Spleen (tissue), 11 donors: ENCODE measurements around the gene NDST3. TPM values are rescaled to one million over a fixed set of nuclear protein-coding genes. Genes with fewer than 3 reads are reported as not detected.

Experiments
- DNase-seq: peaks from one replicate; pipeline ENCODE4 v3.0.0-alpha.2; 2020
- H3K27ac ChIP-seq, 8 donors: fragments of 200-600 bp; sonication (generic) in 7 of 8; 1 replicate in 4 of 8; 2 replicates in 4 of 8; pipeline versions ENCODE4 v1.5.0 to v1.8.0; 2016 to 2021; ENCODE audit warnings: inconsistent platforms in 4 of 8, mild to moderate bottlenecking in 4 of 8, moderate library complexity in 1 of 8
- H3K27me3 ChIP-seq, 7 donors: fragments of 200-600 bp; sonication (generic) in 6 of 7; replicated peaks in 1 of 7; 1 replicate in 4 of 7; 2 replicates in 3 of 7; pipeline versions ENCODE4 v1.5.0 to v1.8.0; 2016 to 2021; ENCODE audit warnings: inconsistent platforms in 3 of 7, mild to moderate bottlenecking in 1 of 7
- H3K36me3 ChIP-seq, 6 donors: fragments of 200-600 bp; sonication (generic) in 5 of 6; 1 replicate in 4 of 6; 2 replicates in 2 of 6; pipeline versions ENCODE4 v1.5.0 to v1.8.0; 2016 to 2021; ENCODE audit warnings: inconsistent platforms in 2 of 6
- H3K4me1 ChIP-seq, 6 donors: fragments of 200-600 bp; sonication (generic) in 5 of 6; 1 replicate in 3 of 6; 2 replicates in 3 of 6; pipeline versions ENCODE4 v1.5.0 to v1.8.0; 2016 to 2021; ENCODE audit warnings: inconsistent platforms in 3 of 6
- H3K4me3 ChIP-seq, 8 donors: fragments of 200-600 bp; sonication (generic) in 7 of 8; 1 replicate in 4 of 8; 2 replicates in 4 of 8; pipeline versions ENCODE4 v1.5.0 to v1.8.0; 2016 to 2021; ENCODE audit warnings: inconsistent platforms in 4 of 8, mild to moderate bottlenecking in 4 of 8, moderate library complexity in 2 of 8
- H3K9me3 ChIP-seq, 8 donors: fragments of 200-600 bp; sonication (generic) in 7 of 8; 1 replicate in 4 of 8; 2 replicates in 4 of 8; pipeline versions ENCODE4 v1.5.0 to v1.8.0; 2016 to 2021; ENCODE audit warnings: inconsistent platforms in 4 of 8
- POLR2A ChIP-seq, 3 donors: fragments of 450-650 bp; IDR thresholded peaks; one replicate each; pipeline ENCODE4 v1.5.1; 2017; ENCODE audit warnings: antibody characterized with exemption in 3 of 3, mild to moderate bottlenecking in 1 of 3
- POLR2AphosphoS5 ChIP-seq, 3 donors: sonication (generic); formaldehyde crosslinking; IDR thresholded peaks; one replicate each; pipeline ENCODE4 v1.5.1; 2017; ENCODE audit warnings: antibody characterized with exemption in 3 of 3
- WGBS, 5 donors: extraction: QIAGEN DNeasy Blood & Tissue Kit in 3 of 5; methylation state at CpG; one replicate each; pipeline versions ENCODE4 v1.1.5 to v1.1.7; 2013 to 2018; 5-methylcytosine and 5-hydroxymethylcytosine counted together
- intact Hi-C: fragments of 100-400 bp; cut with DNase I; formaldehyde crosslinking; loops from one replicate; pipeline ENCODE4 v1.15.0; 2023; ENCODE audit warnings: low total_unique reads
- polyA plus RNA-seq, 3 donors: library from polyadenylated mRNA; stranded (reverse); fragments of 200-250 nt; gene quantifications; one replicate each; pipeline ENCODE4 v1.2.1, GENCODE V29; 2013
- total RNA-seq, 7 donors: library from RNA; depleted of rRNA in 3 of 7; stranded (reverse); fragments of >200 nt in 3 of 7; fragmentation: NEBNext Ultra II Directional in 4 of 7; extraction: Animal tissue kit (Norgen Biotek cat#: 25700) in 4 of 7; gene quantifications; one replicate each; pipeline versions ENCODE4 v1.1.0 to v1.2.1, GENCODE V29; 2016 to 2021
- TF ChIP-seq, protein P1 (sequence below), 11 experiments: fragments of 200-600 bp in 7 of 11; fragments of 450-650 bp in 4 of 11; sonication (generic) in 4 of 11; IDR thresholded peaks in 8 of 11; conservative IDR thresholded peaks in 3 of 11; 1 replicate in 7 of 11; 2 replicates in 4 of 11; pipeline versions ENCODE4 v1.4.0 to v1.8.0; 2016 to 2021; ENCODE audit warnings: antibody characterized with exemption in 11 of 11, inconsistent platforms in 4 of 11, mild to moderate bottlenecking in 1 of 11
- donor health status: healthy with polysubstance abuse.
- donor health status: DM: no; HTN: no; CAD: no; lungs with moderate emphysema.
- donor health status: DM: no; HTN: no; CAD: no.
- donor health status: Bipolar disorder and iron deficiency.
- donor health status: healthy.
- donor health status: DM: no; HTN: no; CAD: no.
- donor health status: DM: yes; HTN: yes; CAD: no.

Gene NDST3
- total and polyA plus RNA-seq, 10 donors: 0.24 to 21.9 (median 5.7) TPM

DNA sequence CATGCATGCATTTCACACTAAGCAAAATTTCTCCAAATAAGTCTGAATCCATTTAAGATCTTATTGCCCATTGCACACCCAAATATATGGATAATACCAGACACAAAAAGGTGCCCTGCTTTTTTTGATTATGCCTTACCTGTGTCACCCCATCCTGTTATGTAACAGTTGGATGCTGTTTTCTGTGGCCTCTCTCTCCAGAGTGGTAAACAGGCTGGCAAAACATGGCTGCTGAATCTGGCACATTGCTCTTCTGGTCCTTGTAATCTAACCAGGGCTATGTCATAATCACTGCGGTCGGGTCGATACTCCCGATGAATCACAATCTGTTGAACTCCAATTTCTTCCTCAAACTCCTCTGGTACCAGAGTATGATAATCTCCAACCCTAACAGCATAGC, 248.4 kb downstream of the NDST3 start:
- Histone ChIP-seq H3K36me3 (peaks cover 0 to 23% (median 3%) of the 10 kb centered on the region in 6 donors), H3K9me3 (no peaks in the 10 kb centered on the region), H3K4me1 (peaks cover 19 to 45% (median 39%) of the 10 kb centered on the region in 6 donors), H3K4me3 (no peak overlapping the region), H3K27me3 (no peaks in the 10 kb centered on the region), H3K27ac (no peak overlapping the region)
- no peak for DNase-seq
- intact Hi-C loops: no loop called here
- TF ChIP-seq POLR2A (IDR thresholded peaks at IDR 0.05) (no peak), POLR2AphosphoS5 (IDR thresholded peaks at IDR 0.05) (no peak)
- TF ChIP-seq, protein P1, sequence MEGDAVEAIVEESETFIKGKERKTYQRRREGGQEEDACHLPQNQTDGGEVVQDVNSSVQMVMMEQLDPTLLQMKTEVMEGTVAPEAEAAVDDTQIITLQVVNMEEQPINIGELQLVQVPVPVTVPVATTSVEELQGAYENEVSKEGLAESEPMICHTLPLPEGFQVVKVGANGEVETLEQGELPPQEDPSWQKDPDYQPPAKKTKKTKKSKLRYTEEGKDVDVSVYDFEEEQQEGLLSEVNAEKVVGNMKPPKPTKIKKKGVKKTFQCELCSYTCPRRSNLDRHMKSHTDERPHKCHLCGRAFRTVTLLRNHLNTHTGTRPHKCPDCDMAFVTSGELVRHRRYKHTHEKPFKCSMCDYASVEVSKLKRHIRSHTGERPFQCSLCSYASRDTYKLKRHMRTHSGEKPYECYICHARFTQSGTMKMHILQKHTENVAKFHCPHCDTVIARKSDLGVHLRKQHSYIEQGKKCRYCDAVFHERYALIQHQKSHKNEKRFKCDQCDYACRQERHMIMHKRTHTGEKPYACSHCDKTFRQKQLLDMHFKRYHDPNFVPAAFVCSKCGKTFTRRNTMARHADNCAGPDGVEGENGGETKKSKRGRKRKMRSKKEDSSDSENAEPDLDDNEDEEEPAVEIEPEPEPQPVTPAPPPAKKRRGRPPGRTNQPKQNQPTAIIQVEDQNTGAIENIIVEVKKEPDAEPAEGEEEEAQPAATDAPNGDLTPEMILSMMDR (IDR thresholded peaks at IDR 0.05 in 8 of 11, conservative IDR thresholded peaks at IDR 0.05 in 3 of 11): no peak
- 43 to 81% (median 57%) methylated on average over 4 of the region's 4 CpGs for WGBS, 5 donors

DNA sequence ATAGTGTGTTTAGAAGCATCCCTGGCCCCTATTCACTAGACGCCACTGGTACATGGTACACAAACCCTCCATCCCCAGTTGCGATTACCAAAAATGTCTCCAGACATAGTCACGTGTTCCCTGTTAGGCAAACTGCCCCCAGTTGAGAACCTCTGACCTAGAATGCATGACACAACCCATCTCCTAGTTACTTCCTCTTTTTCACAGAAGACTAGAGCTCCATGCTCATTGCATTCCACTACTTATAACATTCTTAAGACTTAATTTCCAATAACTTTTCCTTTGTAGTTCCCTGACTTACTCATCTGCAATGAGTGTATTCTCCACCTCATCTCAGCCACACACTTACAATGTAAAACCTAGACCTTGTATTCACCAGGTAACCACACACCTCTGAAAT, 249.9 kb downstream of the NDST3 start:
- 42 to 71% (median 62%) methylated on average over 3 of the region's 3 CpGs for WGBS, 5 donors
- Histone ChIP-seq H3K27ac (no peak overlapping the region), H3K4me1 (peaks cover 19 to 40% (median 34%) of the 10 kb centered on the region in 6 donors), H3K27me3 (no peaks in the 10 kb centered on the region), H3K36me3 (peaks cover 0 to 23% (median 3%) of the 10 kb centered on the region in 6 donors), H3K4me3 (no peak overlapping the region), H3K9me3 (no peaks in the 10 kb centered on the region)
- TF ChIP-seq, protein P1 (IDR thresholded peaks at IDR 0.05 in 8 of 11, conservative IDR thresholded peaks at IDR 0.05 in 3 of 11): no peak
- no peak for TF ChIP-seq POLR2AphosphoS5 (IDR thresholded peaks at IDR 0.05)
- DNase-seq: no peak
- intact Hi-C loops: no loop called here

DNA sequence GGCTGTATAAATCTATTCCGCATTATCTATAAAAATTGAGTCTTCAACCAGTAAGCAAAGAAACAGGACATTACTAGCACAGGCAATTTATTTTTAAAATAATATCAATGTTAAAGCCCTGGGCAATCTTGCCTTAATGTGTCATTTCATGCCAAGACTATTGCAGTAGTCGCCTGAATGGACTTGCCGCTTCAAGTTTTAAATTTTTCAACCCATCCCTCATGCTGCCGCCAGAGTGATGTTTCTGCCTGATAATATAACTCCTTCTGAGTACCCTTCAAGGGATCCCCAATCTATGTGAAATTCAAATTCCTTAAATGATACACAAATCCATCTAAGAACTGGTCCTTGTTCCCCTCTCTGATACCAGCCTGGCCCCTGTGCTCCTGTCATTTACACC, 251.6 kb downstream of the NDST3 start:
- H3K36me3 ChIP-seq: peaks cover 0 to 23% (median 3%) of the 10 kb centered on the region in 6 donors
- H3K27me3 ChIP-seq: no peaks in the 10 kb centered on the region
- intact Hi-C loops: no loop called here
- no peak overlapping the region for H3K4me3 ChIP-seq
- no peaks in the 10 kb centered on the region for H3K9me3 ChIP-seq
- H3K27ac ChIP-seq: no peak overlapping the region
- WGBS, 5 donors: 95 to 99% (median 98%) methylated on average over 4 of the region's 4 CpGs
- TF ChIP-seq POLR2AphosphoS5 (IDR thresholded peaks at IDR 0.05) (no peak), POLR2A (IDR thresholded peaks at IDR 0.05) (no peak)
- TF ChIP-seq, protein P1 (IDR thresholded peaks at IDR 0.05 in 8 of 11, conservative IDR thresholded peaks at IDR 0.05 in 3 of 11): no peak
- H3K4me1 ChIP-seq: peaks cover 6 to 23% (median 17%) of the 10 kb centered on the region in 6 donors
- DNase-seq: no peak

- TF ChIP-seq, protein P1 (IDR thresholded peaks at IDR 0.05 in 8 of 11, conservative IDR thresholded peaks at IDR 0.05 in 3 of 11): no peak
- TF ChIP-seq POLR2AphosphoS5 (IDR thresholded peaks at IDR 0.05) (no peak), POLR2A (IDR thresholded peaks at IDR 0.05) (no peak)
- WGBS, 5 donors: 95 to 100% (median 97%) methylated on average over 3 of the region's 3 CpGs
- intact Hi-C loops: no loop called here
- Histone ChIP-seq H3K4me1 (peaks cover 0 to 15% (median 10%) of the 10 kb centered on the region in 6 donors), H3K27me3 (no peaks in the 10 kb centered on the region), H3K36me3 (peaks cover 0 to 16% (median 2%) of the 10 kb centered on the region in 6 donors), H3K9me3 (no peaks in the 10 kb centered on the region), H3K4me3 (no peak overlapping the region), H3K27ac (no peak overlapping the region)
- DNase-seq: no peak
These were observed 252.4 kb downstream of the NDST3 start for GRCh38 chr4:118286685-118287084.
